Liver (tissue), 3 donors: Measurements from ENCODE around the gene ATP6V0A4.

Experiments
- FOXA2 ChIP-seq: IDR thresholded peaks from 2 replicates; pipeline ENCODE4 v1.6.1; 2016; ENCODE audit warnings: antibody characterized with exemption
- GABPA ChIP-seq, 2 donors: IDR thresholded peaks in 1 of 2; conservative IDR thresholded peaks in 1 of 2; 2 replicates each; pipeline ENCODE4 v1.6.1; 2016; ENCODE audit warnings: antibody characterized with exemption in 2 of 2, mild to moderate bottlenecking in 1 of 2, moderate library complexity in 1 of 2
- JUND ChIP-seq, 2 donors: IDR thresholded peaks; 2 replicates each; pipeline ENCODE4 v1.6.1; 2016; ENCODE audit warnings: antibody characterized with exemption in 2 of 2
- RAD21 ChIP-seq, 2 donors: IDR thresholded peaks; 2 replicates each; pipeline ENCODE4 v1.6.1; 2016; ENCODE audit warnings: antibody characterized with exemption in 2 of 2, mild to moderate bottlenecking in 2 of 2
- SP1 ChIP-seq: IDR thresholded peaks from 2 replicates; pipeline ENCODE4 v1.6.1; 2018; ENCODE audit warnings: antibody characterized with exemption, mild to moderate bottlenecking
- TAF1 ChIP-seq: conservative IDR thresholded peaks from 2 replicates; pipeline ENCODE4 v1.6.1; 2016; ENCODE audit warnings: antibody characterized with exemption, mild to moderate bottlenecking
- YY1 ChIP-seq: IDR thresholded peaks from 2 replicates; pipeline ENCODE4 v1.6.1; 2016; ENCODE audit warnings: antibody characterized with exemption, mild to moderate bottlenecking
- TF ChIP-seq, protein P1 (sequence below): fragments of 150-350 bp; IDR thresholded peaks from 2 replicates; pipeline ENCODE4 v1.5.1; 2017; ENCODE audit warnings: improper control_type of control experiment, low read depth, low read length; ENCODE audit not compliant: missing input control
- TF ChIP-seq, protein P2 (sequence below): IDR thresholded peaks from 2 replicates; pipeline ENCODE4 v1.6.1; 2016; ENCODE audit warnings: antibody characterized with exemption
- TF ChIP-seq, protein P3 (sequence below): IDR thresholded peaks from 2 replicates; pipeline ENCODE4 v1.6.1; 2016; ENCODE audit warnings: antibody characterized with exemption
- donor health status: healthy.
- donor health status: healthy.

DNA sequence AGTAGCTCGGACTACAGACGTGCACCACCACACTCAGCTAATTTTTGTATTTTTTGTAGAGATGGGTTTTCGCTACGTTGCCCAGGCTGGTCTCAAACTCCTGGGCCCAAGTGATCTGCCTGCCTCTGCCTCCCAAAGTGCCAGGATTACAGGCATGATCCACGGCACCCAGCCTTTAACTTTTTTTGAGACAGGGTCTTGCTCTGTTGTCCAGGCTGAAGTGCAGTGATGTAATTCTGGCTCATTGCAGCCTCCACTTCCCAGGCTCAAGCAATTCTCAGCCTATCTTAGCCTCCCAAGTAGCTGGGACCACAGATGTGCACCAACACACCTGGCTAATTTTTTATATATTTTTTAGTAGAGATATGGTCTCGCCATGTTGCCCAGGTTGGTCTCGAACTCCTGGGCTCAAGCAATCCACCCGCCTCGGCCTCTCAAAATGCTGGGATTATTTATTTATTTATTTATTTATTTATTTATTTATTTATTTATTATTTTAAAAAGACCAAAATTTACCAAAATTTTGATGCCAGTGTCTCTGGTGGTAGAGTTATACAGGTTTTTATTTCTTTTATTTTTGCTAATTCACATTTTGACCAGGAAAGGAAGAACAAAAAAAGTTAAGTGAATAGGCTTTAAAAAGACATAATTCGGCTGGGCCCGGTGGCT lies 25.0 kb upstream of the ATP6V0A4 start:
- TF ChIP-seq, protein P1, sequence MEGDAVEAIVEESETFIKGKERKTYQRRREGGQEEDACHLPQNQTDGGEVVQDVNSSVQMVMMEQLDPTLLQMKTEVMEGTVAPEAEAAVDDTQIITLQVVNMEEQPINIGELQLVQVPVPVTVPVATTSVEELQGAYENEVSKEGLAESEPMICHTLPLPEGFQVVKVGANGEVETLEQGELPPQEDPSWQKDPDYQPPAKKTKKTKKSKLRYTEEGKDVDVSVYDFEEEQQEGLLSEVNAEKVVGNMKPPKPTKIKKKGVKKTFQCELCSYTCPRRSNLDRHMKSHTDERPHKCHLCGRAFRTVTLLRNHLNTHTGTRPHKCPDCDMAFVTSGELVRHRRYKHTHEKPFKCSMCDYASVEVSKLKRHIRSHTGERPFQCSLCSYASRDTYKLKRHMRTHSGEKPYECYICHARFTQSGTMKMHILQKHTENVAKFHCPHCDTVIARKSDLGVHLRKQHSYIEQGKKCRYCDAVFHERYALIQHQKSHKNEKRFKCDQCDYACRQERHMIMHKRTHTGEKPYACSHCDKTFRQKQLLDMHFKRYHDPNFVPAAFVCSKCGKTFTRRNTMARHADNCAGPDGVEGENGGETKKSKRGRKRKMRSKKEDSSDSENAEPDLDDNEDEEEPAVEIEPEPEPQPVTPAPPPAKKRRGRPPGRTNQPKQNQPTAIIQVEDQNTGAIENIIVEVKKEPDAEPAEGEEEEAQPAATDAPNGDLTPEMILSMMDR, result no peak
- TF ChIP-seq YY1 (no peak), RAD21 (IDR thresholded peaks at IDR 0.05) (no peak), GABPA (IDR thresholded peaks at IDR 0.05 in 1 of 2, conservative IDR thresholded peaks at IDR 0.05 in 1 of 2) (no peak), SP1 (no peak), TAF1 (no peak), JUND (IDR thresholded peaks at IDR 0.05) (no peak), FOXA2 (no peak)
- TF ChIP-seq, protein P2, sequence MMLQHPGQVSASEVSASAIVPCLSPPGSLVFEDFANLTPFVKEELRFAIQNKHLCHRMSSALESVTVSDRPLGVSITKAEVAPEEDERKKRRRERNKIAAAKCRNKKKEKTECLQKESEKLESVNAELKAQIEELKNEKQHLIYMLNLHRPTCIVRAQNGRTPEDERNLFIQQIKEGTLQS, result no peak
- TF ChIP-seq, protein P3, sequence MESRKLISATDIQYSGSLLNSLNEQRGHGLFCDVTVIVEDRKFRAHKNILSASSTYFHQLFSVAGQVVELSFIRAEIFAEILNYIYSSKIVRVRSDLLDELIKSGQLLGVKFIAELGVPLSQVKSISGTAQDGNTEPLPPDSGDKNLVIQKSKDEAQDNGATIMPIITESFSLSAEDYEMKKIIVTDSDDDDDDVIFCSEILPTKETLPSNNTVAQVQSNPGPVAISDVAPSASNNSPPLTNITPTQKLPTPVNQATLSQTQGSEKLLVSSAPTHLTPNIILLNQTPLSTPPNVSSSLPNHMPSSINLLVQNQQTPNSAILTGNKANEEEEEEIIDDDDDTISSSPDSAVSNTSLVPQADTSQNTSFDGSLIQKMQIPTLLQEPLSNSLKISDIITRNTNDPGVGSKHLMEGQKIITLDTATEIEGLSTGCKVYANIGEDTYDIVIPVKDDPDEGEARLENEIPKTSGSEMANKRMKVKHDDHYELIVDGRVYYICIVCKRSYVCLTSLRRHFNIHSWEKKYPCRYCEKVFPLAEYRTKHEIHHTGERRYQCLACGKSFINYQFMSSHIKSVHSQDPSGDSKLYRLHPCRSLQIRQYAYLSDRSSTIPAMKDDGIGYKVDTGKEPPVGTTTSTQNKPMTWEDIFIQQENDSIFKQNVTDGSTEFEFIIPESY, result no peak
